HepG2 (cell line): Measurements from ENCODE around the gene TNFRSF6B. TPM values are rescaled to one million over a fixed set of nuclear protein-coding genes. Genes with fewer than 3 reads are reported as not detected.

Source experiments
- AKAP8 ChIP-seq: sonication (generic); formaldehyde crosslinking; IDR thresholded peaks from 2 replicates; pipeline ENCODE4 v1.5.1; 2020; ENCODE audit warnings: mild to moderate bottlenecking, missing genetic modification reagents
- ARNT ChIP-seq: fragments of 450-650 bp; IDR thresholded peaks from 2 replicates; pipeline ENCODE4 v1.6.1; 2017
- FOSL2 ChIP-seq: sonication (generic); formaldehyde crosslinking; IDR thresholded peaks from 2 replicates; pipeline ENCODE4 v1.4.0; 2020; ENCODE audit warnings: missing genetic modification reagents
- GATAD1 ChIP-seq: IDR thresholded peaks from 2 replicates; pipeline ENCODE4 v1.6.1; 2016; ENCODE audit warnings: missing genetic modification reagents, missing compliant biosample characterization
- GTF2F1 ChIP-seq: fragments of 150-350 bp; IDR thresholded peaks from 2 replicates; pipeline ENCODE4 v1.6.1; 2014; ENCODE audit warnings: low read length
- KDM3A ChIP-seq: IDR thresholded peaks from 2 replicates; pipeline ENCODE4 v1.6.1; 2018; ENCODE audit warnings: low read depth, missing compliant biosample characterization
- MIER2 ChIP-seq: IDR thresholded peaks from 2 replicates; pipeline ENCODE4 v1.6.1; 2016; ENCODE audit warnings: missing biosample characterization, missing genetic modification reagents
- NFATC3 ChIP-seq: sonication (generic); formaldehyde crosslinking; IDR thresholded peaks from 2 replicates; pipeline ENCODE4 v1.5.1; 2020; ENCODE audit warnings: mild to moderate bottlenecking, missing genetic modification reagents
- NFYB ChIP-seq: sonication (generic); formaldehyde crosslinking; IDR thresholded peaks from 2 replicates; pipeline ENCODE4 v1.4.0; 2020; ENCODE audit warnings: missing genetic modification reagents
- NR2F2 ChIP-seq: IDR thresholded peaks from 2 replicates; pipeline ENCODE4 v1.6.1; 2012; ENCODE audit warnings: low read depth, inconsistent platforms, borderline replicate concordance
- ONECUT2 ChIP-seq: sonication (generic); formaldehyde crosslinking; IDR thresholded peaks from 2 replicates; pipeline ENCODE4 v1.4.0; 2020; ENCODE audit warnings: missing genetic modification reagents
- PLRG1 ChIP-seq: fragments of 450-650 bp; conservative IDR thresholded peaks from 2 replicates; pipeline ENCODE4 v1.6.1; 2016
- RBAK ChIP-seq: sonication (generic); formaldehyde crosslinking; IDR thresholded peaks from 2 replicates; pipeline ENCODE4 v1.5.1; 2020; ENCODE audit warnings: mild to moderate bottlenecking, missing genetic modification reagents
- SIN3A ChIP-seq: IDR thresholded peaks from 2 replicates; pipeline ENCODE4 v1.6.1; 2011; ENCODE audit warnings: low read depth, mild to moderate bottlenecking, control low read depth, low read length, borderline replicate concordance
- SIX4 ChIP-seq: sonication (generic); formaldehyde crosslinking; IDR thresholded peaks from 2 replicates; pipeline ENCODE4 v1.4.0; 2020; ENCODE audit warnings: missing genetic modification reagents
- SRSF4 ChIP-seq: fragments of 200-400 bp; formaldehyde crosslinking; IDR thresholded peaks from one replicate; pipeline ENCODE4 v1.6.1; 2018; ENCODE audit warnings: mild to moderate bottlenecking, low read depth, low read length, moderate library complexity; ENCODE audit not compliant: poor library complexity, severe bottlenecking
- TBP ChIP-seq: sonication (generic); formaldehyde crosslinking; IDR thresholded peaks from 2 replicates; pipeline ENCODE4 v1.5.0; 2020; ENCODE audit warnings: missing genetic modification reagents
- ZBTB38 ChIP-seq: sonication (generic); formaldehyde crosslinking; IDR thresholded peaks from 2 replicates; pipeline ENCODE4 v1.5.1; 2020; ENCODE audit warnings: mild to moderate bottlenecking, missing genetic modification reagents
- ZNF138 ChIP-seq: sonication (generic); formaldehyde crosslinking; IDR thresholded peaks from 2 replicates; pipeline ENCODE4 v1.5.0; 2020; ENCODE audit warnings: mild to moderate bottlenecking, low read depth, missing genetic modification reagents
- ZNF33B ChIP-seq: sonication (generic); formaldehyde crosslinking; IDR thresholded peaks from 2 replicates; pipeline ENCODE4 v1.5.1; 2020; ENCODE audit warnings: mild to moderate bottlenecking, missing genetic modification reagents
- ZNF383 ChIP-seq: sonication (generic); formaldehyde crosslinking; IDR thresholded peaks from 2 replicates; pipeline ENCODE4 v1.4.0; 2020; ENCODE audit warnings: missing genetic modification reagents, mild to moderate bottlenecking, borderline replicate concordance
- ZNF572 ChIP-seq: sonication (generic); formaldehyde crosslinking; IDR thresholded peaks from 2 replicates; pipeline ENCODE4 v1.5.1; 2020; ENCODE audit warnings: mild to moderate bottlenecking, missing genetic modification reagents
- ZNF678 ChIP-seq: sonication (generic); formaldehyde crosslinking; IDR thresholded peaks from 2 replicates; pipeline ENCODE4 v1.4.0; 2020; ENCODE audit warnings: mild to moderate bottlenecking, missing genetic modification reagents
- ZNF75D ChIP-seq: sonication (generic); formaldehyde crosslinking; IDR thresholded peaks from 2 replicates; pipeline ENCODE4 v1.8.1; 2023; ENCODE audit warnings: missing genetic modification reagents, mild to moderate bottlenecking, borderline replicate concordance
- ZNF766 ChIP-seq: sonication (generic); formaldehyde crosslinking; IDR thresholded peaks from 2 replicates; pipeline ENCODE4 v1.5.0; 2020; ENCODE audit warnings: missing genetic modification reagents, borderline replicate concordance
- ZSCAN9 ChIP-seq: IDR thresholded peaks from 2 replicates; pipeline ENCODE4 v1.6.1; 2016; ENCODE audit warnings: borderline replicate concordance
- polyA plus RNA-seq, 8 experiments: library from polyadenylated mRNA; depleted of rRNA in 3 of 8; stranded (reverse) in 7 of 8; unstranded in 1 of 8; fragments of >200 nt; fragmentation: Illumina TruSeq in 4 of 8; extraction: Trizol in 4 of 8; gene quantifications; 2 replicates each; pipeline versions ENCODE4 v1.2.1 to v1.2.3, GENCODE V29; 2011 to 2016; ENCODE audit warnings: low read depth in 4 of 8, missing spikeins in 1 of 8, mixed read lengths in 1 of 8; ENCODE audit not compliant: insufficient read depth in 1 of 8
- total RNA-seq, 5 experiments: library from RNA; depleted of rRNA; stranded (reverse); fragments of >200 nt; fragmentation: Illumina TruSeq; extraction: Trizol; gene quantifications; 2 replicates each; pipeline ENCODE4 v1.2.3, GENCODE V29; 2016; ENCODE audit warnings: low read depth in 1 of 5
- TF ChIP-seq, protein P1 (sequence below): sonication (generic); formaldehyde crosslinking; IDR thresholded peaks from 2 replicates; pipeline ENCODE4 v1.5.0; 2020; ENCODE audit warnings: missing genetic modification reagents, mild to moderate bottlenecking, borderline replicate concordance
- TF ChIP-seq, protein P2 (sequence below): sonication (generic); formaldehyde crosslinking; IDR thresholded peaks from 2 replicates; pipeline ENCODE4 v1.4.0; 2020; ENCODE audit warnings: mild to moderate bottlenecking, missing genetic modification reagents
- TF ChIP-seq, protein P3 (sequence below): sonication (generic); formaldehyde crosslinking; IDR thresholded peaks from 2 replicates; pipeline ENCODE4 v1.8.0; 2022; ENCODE audit warnings: mild to moderate bottlenecking, missing genetic modification reagents, moderate library complexity
- TF ChIP-seq, protein P4 (sequence below): IDR thresholded peaks from 2 replicates; pipeline ENCODE4 v1.6.1; 2016; ENCODE audit warnings: low read depth, control low read depth

The TNFRSF6B gene
- total and polyA plus RNA-seq, 2 of the 13 experiments (the other 11 are each of a cell fraction or from before 2014, with no cell fraction given): 0.24 TPM; not detected in 1

DNA sequence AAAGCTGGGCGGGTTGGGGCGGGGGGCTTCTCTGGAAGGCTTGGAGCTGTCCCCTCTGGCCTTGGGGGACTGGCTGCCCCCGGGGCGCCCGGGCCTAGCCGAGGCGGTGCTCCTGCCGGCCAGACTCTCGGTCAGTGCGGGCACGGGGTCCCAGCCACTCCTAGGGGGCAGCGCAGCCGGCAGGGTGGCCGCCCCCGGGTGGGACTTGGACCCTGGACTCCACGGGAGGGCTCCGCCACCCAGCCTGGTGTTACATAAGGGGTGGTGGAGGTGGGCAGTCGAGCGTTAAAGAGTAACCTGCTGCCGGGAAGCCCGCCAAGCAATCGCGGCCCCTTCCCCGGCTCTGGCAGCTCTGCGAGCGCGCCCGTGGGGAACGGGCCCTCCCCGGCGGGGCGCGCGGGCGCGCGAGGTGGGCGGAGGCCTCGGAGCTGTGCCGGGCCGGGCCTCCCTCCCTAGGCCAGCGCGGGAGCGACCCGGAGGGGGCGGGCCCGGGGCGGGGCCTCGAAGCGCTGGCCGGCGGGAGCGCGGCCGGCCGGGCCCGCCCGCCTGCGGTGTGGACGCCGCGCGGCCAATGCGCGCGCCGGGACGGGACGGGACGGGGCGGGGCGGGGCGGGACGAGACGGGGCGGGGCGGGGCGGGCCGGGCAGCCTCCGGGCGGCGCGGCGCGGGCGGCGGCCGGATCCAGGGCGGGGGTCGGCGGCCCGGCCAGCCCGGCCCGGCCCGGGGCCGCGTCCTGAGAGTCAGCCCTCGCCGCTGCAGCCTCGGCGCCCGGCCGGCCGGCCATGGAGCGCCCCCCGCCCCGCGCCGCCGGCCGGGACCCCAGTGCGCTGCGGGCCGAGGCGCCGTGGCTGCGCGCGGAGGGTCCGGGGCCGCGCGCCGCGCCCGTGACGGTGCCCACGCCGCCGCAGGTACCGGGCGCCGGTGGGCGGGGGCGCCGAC lies 42.9 kb downstream of the TNFRSF6B start, which contains the start of gene SLC2A4RG (continued):
- peak; percentile 94 for TF ChIP-seq KDM3A
- TF ChIP-seq FOSL2 (CRISPR knock-in tag): peak; percentile 69
- no peak for TF ChIP-seq ZNF383
- TF ChIP-seq TBP (CRISPR knock-in tag): peak; percentile 88; the same call in 1 of the 2 replicates
- TF ChIP-seq, protein P1, sequence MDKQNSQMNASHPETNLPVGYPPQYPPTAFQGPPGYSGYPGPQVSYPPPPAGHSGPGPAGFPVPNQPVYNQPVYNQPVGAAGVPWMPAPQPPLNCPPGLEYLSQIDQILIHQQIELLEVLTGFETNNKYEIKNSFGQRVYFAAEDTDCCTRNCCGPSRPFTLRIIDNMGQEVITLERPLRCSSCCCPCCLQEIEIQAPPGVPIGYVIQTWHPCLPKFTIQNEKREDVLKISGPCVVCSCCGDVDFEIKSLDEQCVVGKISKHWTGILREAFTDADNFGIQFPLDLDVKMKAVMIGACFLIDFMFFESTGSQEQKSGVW (CRISPR knock-in tag): no peak
- TF ChIP-seq GATAD1 (CRISPR knock-in tag): no peak
- TF ChIP-seq NFATC3 (CRISPR knock-in tag): 0 out of 2 replicates have a peak, but pooled peaks have one; percentile 46
- TF ChIP-seq, protein P2, sequence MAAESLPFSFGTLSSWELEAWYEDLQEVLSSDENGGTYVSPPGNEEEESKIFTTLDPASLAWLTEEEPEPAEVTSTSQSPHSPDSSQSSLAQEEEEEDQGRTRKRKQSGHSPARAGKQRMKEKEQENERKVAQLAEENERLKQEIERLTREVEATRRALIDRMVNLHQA: no peak
- TF ChIP-seq ZNF75D: no peak
- TF ChIP-seq ZNF678 (CRISPR knock-in tag): peak; percentile 67; the same call in 1 of the 2 replicates
- TF ChIP-seq AKAP8 (CRISPR knock-in tag): peak; percentile 98
- TF ChIP-seq ZNF572 (CRISPR knock-in tag): peak; percentile 96
- peak; percentile 83 for TF ChIP-seq ZNF766 (CRISPR knock-in tag)
- no peak for TF ChIP-seq PLRG1
- TF ChIP-seq ZNF138 (CRISPR knock-in tag): 0 out of 2 replicates have a peak, but pooled peaks have one; percentile 58
- TF ChIP-seq MIER2: peak; percentile 29; the same call in 1 of the 2 replicates
- TF ChIP-seq RBAK (CRISPR knock-in tag): no peak
- TF ChIP-seq GTF2F1: no peak
- TF ChIP-seq SIN3A: peak; percentile 78; the same call in 1 of the 2 replicates
- TF ChIP-seq NR2F2: peak; percentile 57; the same call in 1 of the 2 replicates
- peak; percentile 93; the same call in 1 of the 2 replicates for TF ChIP-seq ZNF33B (CRISPR knock-in tag)
- peak; percentile 61; the same call in 1 of the 2 replicates for TF ChIP-seq SIX4 (CRISPR knock-in tag)
- TF ChIP-seq, protein P3, sequence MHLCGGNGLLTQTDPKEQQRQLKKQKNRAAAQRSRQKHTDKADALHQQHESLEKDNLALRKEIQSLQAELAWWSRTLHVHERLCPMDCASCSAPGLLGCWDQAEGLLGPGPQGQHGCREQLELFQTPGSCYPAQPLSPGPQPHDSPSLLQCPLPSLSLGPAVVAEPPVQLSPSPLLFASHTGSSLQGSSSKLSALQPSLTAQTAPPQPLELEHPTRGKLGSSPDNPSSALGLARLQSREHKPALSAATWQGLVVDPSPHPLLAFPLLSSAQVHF: no peak; the same call in 1 of the 2 replicates
- peak; percentile 72 for TF ChIP-seq ONECUT2 (CRISPR knock-in tag)
- TF ChIP-seq ARNT: no peak
- TF ChIP-seq ZSCAN9 (CRISPR knock-in tag): peak; percentile 81
- peak; percentile 63 for TF ChIP-seq SRSF4
- TF ChIP-seq NFYB (CRISPR knock-in tag): peak; percentile 42
- peak; percentile 65 for TF ChIP-seq ZBTB38 (CRISPR knock-in tag)
- TF ChIP-seq, protein P4, sequence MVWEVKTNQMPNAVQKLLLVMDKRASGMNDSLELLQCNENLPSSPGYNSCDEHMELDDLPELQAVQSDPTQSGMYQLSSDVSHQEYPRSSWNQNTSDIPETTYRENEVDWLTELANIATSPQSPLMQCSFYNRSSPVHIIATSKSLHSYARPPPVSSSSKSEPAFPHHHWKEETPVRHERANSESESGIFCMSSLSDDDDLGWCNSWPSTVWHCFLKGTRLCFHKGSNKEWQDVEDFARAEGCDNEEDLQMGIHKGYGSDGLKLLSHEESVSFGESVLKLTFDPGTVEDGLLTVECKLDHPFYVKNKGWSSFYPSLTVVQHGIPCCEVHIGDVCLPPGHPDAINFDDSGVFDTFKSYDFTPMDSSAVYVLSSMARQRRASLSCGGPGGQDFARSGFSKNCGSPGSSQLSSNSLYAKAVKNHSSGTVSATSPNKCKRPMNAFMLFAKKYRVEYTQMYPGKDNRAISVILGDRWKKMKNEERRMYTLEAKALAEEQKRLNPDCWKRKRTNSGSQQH (CRISPR knock-in tag): peak; percentile 42; the same call in 1 of the 2 replicates
